Prostate gland (tissue), 2 donors: ENCODE data around the gene EHD3. TPM values are rescaled to one million over a fixed set of nuclear protein-coding genes. Genes with fewer than 3 reads are reported as not detected.

Source experiments
- DNase-seq: peaks from one replicate; pipeline ENCODE4 v3.0.0-alpha.2; 2019; ENCODE audit warnings: low spot score
- H3K27ac ChIP-seq, 2 donors: fragments of 200-600 bp; sonication (generic); 2 replicates each; pipeline ENCODE4 v1.5.1; 2017 to 2019
- H3K27me3 ChIP-seq: fragments of 200-600 bp; sonication (generic); replicated peaks from 2 replicates; pipeline ENCODE4 v1.5.1; 2019; ENCODE audit not compliant: insufficient read depth
- H3K36me3 ChIP-seq, 2 donors: fragments of 200-600 bp; sonication (generic); 1 replicate in 1 of 2; 2 replicates in 1 of 2; pipeline versions ENCODE4 v1.5.1 to v1.8.1; 2017 to 2019
- H3K4me1 ChIP-seq: fragments of 200-600 bp; sonication (generic); replicated peaks from 2 replicates; pipeline ENCODE4 v1.5.1; 2019
- H3K4me3 ChIP-seq, 2 donors: fragments of 200-600 bp; sonication (generic); 2 replicates each; pipeline ENCODE4 v1.5.1; 2017 to 2019
- H3K9me3 ChIP-seq: fragments of 200-600 bp; sonication (generic); 2 replicates; pipeline ENCODE4 v1.5.1; 2017
- POLR2A ChIP-seq: fragments of 450-650 bp; IDR thresholded peaks from one replicate; pipeline ENCODE4 v1.6.1; 2016; ENCODE audit warnings: antibody characterized with exemption, mild to moderate bottlenecking
- POLR2AphosphoS5 ChIP-seq: sonication (generic); formaldehyde crosslinking; IDR thresholded peaks from one replicate; pipeline ENCODE4 v1.6.1; 2017; ENCODE audit warnings: antibody characterized with exemption
- WGBS: methylation state at CpG from one replicate; pipeline ENCODE4 v1.1.5; 2018; 5-methylcytosine and 5-hydroxymethylcytosine counted together
- intact Hi-C: fragments of 100-400 bp; cut with DNase I; formaldehyde crosslinking; loops from one replicate; pipeline ENCODE4 v1.14.2; 2022
- total RNA-seq, 2 donors: library from RNA; depleted of rRNA; stranded (reverse); fragments of >200 nt; gene quantifications; one replicate each; pipeline ENCODE4 v1.1.0, GENCODE V29; 2016
- TF ChIP-seq, protein P1 (sequence below), 4 experiments: fragments of 200-600 bp in 2 of 4; fragments of 450-650 bp in 2 of 4; sonication (generic) in 2 of 4; IDR thresholded peaks; 1 replicate in 3 of 4; 2 replicates in 1 of 4; pipeline ENCODE4 v1.5.1; 2016 to 2019; ENCODE audit warnings: antibody characterized with exemption in 4 of 4, mild to moderate bottlenecking in 2 of 4, moderate library complexity in 2 of 4

EHD3 gene
- total RNA-seq, 2 donors from 2014 or later = 7.2 to 7.9 TPM

- intact Hi-C loops = no loop called here
- 90% methylated on average over 11 of the region's 11 CpGs for WGBS
- H3K9me3 ChIP-seq = no peaks in the 10 kb centered on the region
- no peak overlapping the region for H3K27ac ChIP-seq
- no peaks in the 10 kb centered on the region for H3K4me1 ChIP-seq
- DNase-seq = no peak
- no peaks in the 10 kb centered on the region for H3K27me3 ChIP-seq
- no peak overlapping the region for H3K4me3 ChIP-seq
- no peaks in the 10 kb centered on the region for H3K36me3 ChIP-seq
- TF ChIP-seq, protein P1, sequence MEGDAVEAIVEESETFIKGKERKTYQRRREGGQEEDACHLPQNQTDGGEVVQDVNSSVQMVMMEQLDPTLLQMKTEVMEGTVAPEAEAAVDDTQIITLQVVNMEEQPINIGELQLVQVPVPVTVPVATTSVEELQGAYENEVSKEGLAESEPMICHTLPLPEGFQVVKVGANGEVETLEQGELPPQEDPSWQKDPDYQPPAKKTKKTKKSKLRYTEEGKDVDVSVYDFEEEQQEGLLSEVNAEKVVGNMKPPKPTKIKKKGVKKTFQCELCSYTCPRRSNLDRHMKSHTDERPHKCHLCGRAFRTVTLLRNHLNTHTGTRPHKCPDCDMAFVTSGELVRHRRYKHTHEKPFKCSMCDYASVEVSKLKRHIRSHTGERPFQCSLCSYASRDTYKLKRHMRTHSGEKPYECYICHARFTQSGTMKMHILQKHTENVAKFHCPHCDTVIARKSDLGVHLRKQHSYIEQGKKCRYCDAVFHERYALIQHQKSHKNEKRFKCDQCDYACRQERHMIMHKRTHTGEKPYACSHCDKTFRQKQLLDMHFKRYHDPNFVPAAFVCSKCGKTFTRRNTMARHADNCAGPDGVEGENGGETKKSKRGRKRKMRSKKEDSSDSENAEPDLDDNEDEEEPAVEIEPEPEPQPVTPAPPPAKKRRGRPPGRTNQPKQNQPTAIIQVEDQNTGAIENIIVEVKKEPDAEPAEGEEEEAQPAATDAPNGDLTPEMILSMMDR (IDR thresholded peaks at IDR 0.05) = no peak
- TF ChIP-seq POLR2AphosphoS5 (no peak), POLR2A (no peak)
These were observed 22.1 kb downstream of the EHD3 start for GRCh38 chr2:31255911-31256571.

GRCh38 chr2:31256611-31257382 lies 22.8 kb downstream of the EHD3 start:
- no peaks in the 10 kb centered on the region for H3K36me3 ChIP-seq
- DNase-seq = no peak
- 84% methylated on average over 4 of the region's 4 CpGs for WGBS
- no peaks in the 10 kb centered on the region for H3K27me3 ChIP-seq
- H3K9me3 ChIP-seq = no peaks in the 10 kb centered on the region
- no peaks in the 10 kb centered on the region for H3K4me1 ChIP-seq
- intact Hi-C loops = no loop called here
- H3K4me3 ChIP-seq = no peak overlapping the region
- TF ChIP-seq, protein P1 (IDR thresholded peaks at IDR 0.05) = no peak
- TF ChIP-seq POLR2A (no peak), POLR2AphosphoS5 (no peak)
- no peak overlapping the region for H3K27ac ChIP-seq

DNA sequence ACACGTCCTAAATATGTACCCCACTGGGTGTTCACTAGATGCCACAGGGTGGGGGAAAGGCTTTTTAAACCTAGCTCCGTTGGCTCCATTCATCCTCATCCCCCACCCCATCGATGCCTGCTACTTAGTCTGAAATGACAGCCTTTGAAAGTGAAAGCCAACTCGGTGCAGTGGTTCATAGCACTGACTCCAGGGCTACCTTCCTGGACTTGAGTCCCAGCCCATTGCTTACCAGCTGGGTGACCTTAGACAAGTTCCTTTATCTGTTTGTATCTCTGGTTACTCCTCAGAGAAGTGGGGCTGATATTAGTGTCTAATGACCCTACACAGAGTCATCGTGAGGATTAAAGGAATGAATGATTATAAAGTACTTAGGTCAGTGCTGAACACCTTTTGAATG lies 24.4 kb downstream of the EHD3 start:
- WGBS = 79% methylated on average over 5 of the region's 5 CpGs
- Histone ChIP-seq H3K9me3 (no peaks in the 10 kb centered on the region), H3K36me3 (no peaks in the 10 kb centered on the region), H3K27me3 (no peaks in the 10 kb centered on the region), H3K4me1 (no peaks in the 10 kb centered on the region), H3K27ac (no peak overlapping the region), H3K4me3 (no peak overlapping the region)
- no peak for DNase-seq
- TF ChIP-seq POLR2A (no peak), POLR2AphosphoS5 (no peak)
- TF ChIP-seq, protein P1 (IDR thresholded peaks at IDR 0.05) = no peak
- intact Hi-C loops = no loop called here

DNA sequence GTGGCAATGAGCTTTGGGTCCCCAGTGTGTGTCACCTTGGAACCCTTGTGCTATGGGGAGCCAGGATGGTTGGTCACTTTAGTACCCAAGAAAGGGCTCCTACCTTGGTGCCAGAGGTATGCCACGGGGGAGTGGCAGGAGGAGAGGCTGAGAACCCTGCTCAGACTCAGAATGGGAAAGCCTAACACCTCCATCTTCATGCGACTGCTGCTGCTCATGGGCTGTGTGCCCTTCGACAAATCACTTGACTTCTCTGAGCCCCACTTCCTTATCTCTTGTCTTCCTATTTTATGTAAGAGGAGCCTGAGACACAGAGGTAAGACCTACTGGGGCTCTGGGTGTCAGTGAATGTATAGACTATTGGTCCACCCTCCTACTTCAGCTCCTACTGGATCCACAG lies 25.1 kb downstream of the EHD3 start:
- WGBS = 100% methylated on average over 3 of the region's 3 CpGs
- Histone ChIP-seq H3K27me3 (no peaks in the 10 kb centered on the region), H3K9me3 (no peaks in the 10 kb centered on the region), H3K4me1 (no peaks in the 10 kb centered on the region), H3K36me3 (no peaks in the 10 kb centered on the region), H3K27ac (no peak overlapping the region), H3K4me3 (no peak overlapping the region)
- no peak for TF ChIP-seq POLR2AphosphoS5
- TF ChIP-seq, protein P1 (IDR thresholded peaks at IDR 0.05) = no peak
- no peak for TF ChIP-seq POLR2A
- DNase-seq = no peak
- intact Hi-C loops = no loop called here
